ENCODE data around the gene CPM. TPM values are rescaled to one million over a fixed set of nuclear protein-coding genes. Genes with fewer than 3 reads are reported as not detected.
A peak's percentile ranks its signal among the peaks of the same experiment; 100 is the strongest.
"Not testable (repeated sequence)": the region's sequence is repeated elsewhere in the genome, so short reads cannot be mapped to it uniquely, and the experiment has no call there.

The CPM gene
- total RNA-seq, 4 donors from 2014 or later, result 233 to 478 (median 301) TPM

DNA sequence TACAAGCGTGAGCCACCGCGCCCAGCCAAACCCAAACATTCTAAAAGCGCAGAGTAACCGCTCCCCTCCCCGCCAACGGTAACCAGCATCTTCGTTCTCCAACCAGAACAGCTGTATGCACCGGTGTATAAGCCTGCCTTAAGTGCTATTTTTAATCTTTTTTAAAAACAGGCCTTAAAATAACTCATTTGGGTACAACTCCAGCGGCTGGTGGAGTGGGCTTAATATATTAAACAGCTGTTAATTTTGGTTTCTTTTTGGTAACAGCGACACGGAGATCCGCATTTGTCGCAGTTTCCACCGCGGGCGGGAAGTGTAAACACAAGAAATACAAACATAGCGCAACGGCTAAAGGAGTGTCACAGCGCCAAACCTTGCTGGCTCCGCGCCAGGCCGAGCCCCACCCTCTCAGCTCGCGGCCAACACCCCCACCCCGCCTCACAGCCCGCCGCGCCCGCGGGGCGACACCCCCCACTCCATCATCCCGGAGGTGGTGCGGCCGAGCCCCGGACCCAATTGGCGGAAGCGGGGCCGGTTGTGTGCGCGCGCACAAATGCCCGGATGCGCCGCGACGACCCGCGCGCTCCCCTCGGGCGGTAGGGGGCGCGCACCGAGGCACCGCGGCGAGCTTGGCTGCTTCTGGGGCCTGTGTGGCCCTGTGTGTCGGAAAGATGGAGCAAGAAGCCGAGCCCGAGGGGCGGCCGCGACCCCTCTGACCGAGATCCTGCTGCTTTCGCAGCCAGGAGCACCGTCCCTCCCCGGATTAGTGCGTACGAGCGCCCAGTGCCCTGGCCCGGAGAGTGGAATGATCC, 125.2 kb downstream of the CPM start, which contains the start of gene MDM2:
TSS of gene MDM2 (plus strand) at position 602 of the 812 bp plus-strand sequence. CDS start 301 bp downstream, outside the sequence.
- DNase-seq (ENCODE audit: low spot score), result peak; percentile 78
- ATAC-seq (ENCODE audit: low FRiP score), result peak; percentile 96
- TF ChIP-seq, protein P1, sequence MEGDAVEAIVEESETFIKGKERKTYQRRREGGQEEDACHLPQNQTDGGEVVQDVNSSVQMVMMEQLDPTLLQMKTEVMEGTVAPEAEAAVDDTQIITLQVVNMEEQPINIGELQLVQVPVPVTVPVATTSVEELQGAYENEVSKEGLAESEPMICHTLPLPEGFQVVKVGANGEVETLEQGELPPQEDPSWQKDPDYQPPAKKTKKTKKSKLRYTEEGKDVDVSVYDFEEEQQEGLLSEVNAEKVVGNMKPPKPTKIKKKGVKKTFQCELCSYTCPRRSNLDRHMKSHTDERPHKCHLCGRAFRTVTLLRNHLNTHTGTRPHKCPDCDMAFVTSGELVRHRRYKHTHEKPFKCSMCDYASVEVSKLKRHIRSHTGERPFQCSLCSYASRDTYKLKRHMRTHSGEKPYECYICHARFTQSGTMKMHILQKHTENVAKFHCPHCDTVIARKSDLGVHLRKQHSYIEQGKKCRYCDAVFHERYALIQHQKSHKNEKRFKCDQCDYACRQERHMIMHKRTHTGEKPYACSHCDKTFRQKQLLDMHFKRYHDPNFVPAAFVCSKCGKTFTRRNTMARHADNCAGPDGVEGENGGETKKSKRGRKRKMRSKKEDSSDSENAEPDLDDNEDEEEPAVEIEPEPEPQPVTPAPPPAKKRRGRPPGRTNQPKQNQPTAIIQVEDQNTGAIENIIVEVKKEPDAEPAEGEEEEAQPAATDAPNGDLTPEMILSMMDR (IDR thresholded peaks at IDR 0.05), result peak in 1 of 3 donors; percentile 73

DNA sequence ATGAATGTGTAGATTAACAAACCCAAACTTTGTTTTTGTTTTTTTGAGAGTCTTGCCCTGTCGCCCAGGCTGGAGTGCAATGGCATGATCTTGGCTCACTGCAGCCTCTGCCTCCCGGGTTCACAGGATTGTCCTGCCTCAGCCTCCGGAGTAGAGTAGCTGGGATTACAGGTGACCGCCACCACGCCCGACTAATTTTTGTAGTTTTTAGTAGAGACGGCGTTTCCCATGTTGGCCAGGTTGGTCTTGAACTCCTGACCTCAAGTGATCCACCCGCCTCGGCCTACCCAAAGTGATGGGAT, 125.7 kb downstream of the CPM start:
- not testable (repeated sequence) for DNase-seq (ENCODE audit: low spot score); ATAC-seq (ENCODE audit: low FRiP score)

DNA sequence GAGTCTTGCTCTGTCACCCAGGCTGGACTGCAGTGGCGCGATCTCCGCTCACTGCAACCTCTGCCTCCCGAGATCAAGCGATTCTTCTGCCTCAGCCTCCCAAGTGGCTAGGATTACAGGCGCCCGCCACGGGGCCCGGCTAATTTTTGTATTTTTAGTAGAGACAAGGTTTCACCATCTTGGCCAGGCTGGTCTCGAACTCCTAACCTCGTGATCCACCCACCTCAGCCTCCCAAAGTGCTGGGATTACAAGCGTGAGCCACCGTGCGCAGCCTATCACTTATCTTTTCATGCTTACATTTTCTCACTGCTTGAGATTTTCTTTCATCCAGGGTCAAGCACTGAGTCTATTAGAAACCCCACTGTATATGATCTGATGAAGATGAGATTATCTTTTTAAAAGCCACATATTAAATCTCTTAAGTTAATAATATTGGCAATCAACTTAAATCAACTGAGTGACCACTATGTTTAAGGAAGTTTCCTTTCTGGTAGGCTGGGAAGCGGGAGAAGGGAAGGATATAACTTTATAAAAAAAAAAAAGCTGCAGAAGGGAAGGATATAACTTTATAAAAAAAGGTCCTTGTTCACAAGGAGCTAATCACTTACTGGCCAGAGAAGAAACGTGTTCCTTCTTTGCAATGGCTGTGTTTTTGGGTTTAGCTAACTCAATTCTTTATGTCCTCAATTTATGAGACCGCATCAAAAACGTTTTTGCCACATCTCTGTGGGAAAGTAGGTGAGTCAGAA, 126.3 kb downstream of the CPM start:
- TF ChIP-seq, protein P1 (IDR thresholded peaks at IDR 0.05), result no peak
- ATAC-seq (ENCODE audit: low FRiP score), result no peak
- DNase-seq (ENCODE audit: low spot score), result no peak

DNA sequence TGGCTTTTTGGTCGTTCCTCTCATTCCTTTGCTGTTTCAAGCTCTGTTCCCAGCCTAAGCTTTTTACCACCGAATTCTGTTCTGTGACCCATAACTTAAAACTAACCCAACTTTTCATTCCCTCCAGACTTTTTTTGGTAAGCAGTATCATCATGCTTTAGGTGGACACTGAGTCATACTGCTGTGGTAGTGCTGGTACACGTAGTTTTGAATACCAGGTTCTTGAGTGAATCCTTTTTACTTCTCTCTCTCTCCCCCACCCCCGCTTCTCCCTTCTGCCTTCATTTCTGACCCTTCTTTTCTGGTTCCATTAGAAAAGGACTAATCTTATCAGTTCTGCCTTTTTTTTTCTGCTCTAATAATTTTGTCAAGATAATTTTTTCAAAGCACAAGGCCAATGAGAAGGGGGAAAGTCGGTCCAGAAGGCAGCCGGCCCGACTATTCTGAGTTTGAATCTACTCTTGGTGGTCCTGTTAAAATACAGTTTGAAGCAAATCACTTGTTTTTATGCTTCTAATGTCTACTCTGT, 127.3 kb downstream of the CPM start:
- DNase-seq (ENCODE audit: low spot score) (no peak), ATAC-seq (ENCODE audit: low FRiP score) (no peak)
- TF ChIP-seq, protein P1 (IDR thresholded peaks at IDR 0.05), result no peak

DNA sequence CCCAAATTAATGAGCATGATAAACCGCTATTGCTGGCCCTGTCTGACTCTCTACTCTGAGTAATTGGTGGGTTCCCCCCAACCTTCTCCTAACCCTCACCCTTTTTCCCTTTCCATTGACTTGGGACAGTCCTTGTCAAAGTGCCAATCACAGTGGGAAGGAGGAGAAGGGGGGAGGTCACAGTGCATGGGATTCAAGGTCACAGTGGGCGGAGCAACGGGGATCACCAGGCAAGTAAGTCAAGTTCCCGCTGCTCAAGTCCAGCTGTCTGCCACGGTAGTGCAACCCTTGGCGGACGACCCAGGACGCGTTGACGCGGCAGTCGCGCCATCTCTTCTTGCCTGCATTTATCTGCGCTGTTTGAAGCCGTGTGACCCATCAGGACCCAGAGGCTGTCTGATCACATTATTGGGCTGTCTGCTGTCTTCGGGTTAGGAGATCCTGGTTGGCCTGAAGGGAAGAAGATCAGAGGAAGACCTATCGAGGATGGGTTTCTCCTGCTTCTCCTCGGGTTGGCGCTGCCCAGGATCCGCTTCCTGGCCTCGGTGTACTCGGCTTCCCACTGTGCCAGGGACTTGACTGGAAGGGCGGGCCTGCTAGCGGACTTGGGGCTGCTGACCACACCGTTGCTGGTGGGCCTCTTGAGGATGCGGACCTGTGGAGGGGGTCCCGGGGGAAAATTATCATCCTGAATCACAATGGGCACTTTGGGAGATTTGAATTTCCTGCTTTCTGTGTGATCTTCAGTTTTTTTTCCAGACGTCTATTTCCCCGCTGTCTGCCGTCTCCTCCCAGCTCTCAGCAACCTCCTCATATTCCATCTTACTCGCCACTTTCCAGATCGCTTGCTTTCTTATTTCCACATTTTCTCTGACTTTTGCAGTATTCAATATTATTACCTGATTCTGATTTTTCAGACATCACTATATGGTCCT, 128.0 kb downstream of the CPM start:
- TF ChIP-seq, protein P1 (IDR thresholded peaks at IDR 0.05), result no peak
- DNase-seq (ENCODE audit: low spot score) (no peak), ATAC-seq (ENCODE audit: low FRiP score) (no peak)

DNA sequence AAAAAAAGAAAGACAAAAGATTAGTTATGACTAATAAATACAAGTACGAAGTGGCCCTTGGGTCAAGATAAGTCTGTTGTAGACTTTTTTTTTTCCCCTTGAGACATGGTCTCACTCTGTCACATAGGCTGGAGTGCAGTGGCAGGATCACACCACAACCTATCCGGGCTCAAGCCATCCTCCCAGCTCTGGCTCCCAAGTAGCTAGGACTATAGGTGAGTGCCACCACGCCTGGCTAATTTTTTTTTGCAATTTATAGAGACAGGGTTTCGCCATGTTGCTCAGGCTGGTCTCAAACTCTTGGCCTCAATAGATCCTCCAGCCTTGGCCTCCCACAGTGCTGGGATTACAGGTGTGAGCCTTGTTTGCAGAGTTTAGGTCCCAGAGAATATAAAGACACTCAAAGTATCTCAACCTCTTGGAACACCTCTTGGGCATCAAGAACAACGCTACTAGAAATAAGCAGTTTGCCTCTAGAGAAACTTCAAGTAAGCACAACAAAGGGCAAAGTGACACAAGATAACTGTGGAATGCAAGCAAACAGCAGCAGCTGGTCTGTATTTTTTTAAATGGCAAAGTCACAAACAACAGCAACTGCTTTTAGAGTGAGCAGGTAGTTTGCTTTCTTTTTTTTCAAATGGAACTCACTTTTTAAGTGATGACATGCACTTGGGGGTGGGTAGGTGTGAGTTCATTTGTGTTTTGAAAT, 128.9 kb downstream of the CPM start:
- TF ChIP-seq, protein P1 (IDR thresholded peaks at IDR 0.05), result no peak
- ATAC-seq (ENCODE audit: low FRiP score) (no peak), DNase-seq (ENCODE audit: low spot score) (no peak)

DNA sequence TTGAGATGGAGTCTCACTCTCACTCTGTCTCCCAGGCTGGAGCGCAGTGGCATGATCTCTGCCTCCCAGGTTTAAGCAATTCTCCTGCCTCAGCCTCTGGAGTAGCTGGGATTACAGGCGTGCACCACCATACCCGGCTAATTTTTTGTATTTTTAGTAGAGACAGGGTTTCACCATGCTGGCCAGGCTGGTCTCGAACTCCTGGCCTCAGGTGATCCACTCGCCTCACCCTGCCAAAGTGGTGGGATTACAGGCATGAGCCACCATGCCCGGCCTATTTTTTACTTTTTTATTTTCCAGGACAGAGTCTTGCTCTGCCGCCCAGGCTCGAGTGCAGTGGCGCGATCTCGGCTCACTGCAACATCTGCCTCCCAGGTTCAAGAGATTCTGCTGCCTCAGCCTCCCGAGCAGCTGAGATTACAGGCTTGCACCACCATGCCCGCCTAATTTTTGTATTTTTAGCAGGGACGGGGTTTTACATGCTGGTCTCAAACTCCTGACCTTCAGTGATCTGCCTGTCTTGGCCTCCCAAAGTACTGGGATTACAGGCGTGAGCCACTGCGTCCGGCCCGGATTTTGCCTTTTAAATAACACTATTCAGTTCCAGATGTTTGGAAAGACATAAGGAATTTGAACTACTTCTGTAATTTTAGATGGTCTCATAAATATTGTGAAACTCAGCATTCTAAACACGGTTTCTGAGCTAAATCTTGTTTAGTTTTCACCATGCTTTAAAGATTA, 129.9 kb downstream of the CPM start:
- DNase-seq (ENCODE audit: low spot score); ATAC-seq (ENCODE audit: low FRiP score): not testable (repeated sequence)

DNA sequence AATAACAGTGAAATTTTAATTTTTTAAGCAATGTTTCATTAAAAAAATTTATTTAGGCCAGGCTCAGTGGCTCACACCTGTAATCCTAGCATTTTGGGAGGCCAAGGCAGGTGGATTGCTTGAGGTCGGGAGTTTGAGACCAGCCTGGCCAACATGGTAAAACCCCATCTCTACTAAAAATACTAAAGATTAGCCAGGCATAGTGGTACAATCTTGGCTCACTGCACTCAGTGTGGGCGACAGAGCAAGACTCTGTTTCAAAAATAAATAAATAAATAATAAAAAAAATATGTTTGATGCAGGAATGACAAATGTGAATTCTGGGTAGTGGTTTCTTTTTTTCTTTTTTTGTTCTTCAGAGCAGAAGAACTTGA, 130.6 kb downstream of the CPM start:
- ATAC-seq (ENCODE audit: low FRiP score); DNase-seq (ENCODE audit: low spot score): not testable (repeated sequence)

Data from omental fat pad (tissue), 4 donors.